Measurements from ENCODE around the gene GLTPD2.

DNA sequence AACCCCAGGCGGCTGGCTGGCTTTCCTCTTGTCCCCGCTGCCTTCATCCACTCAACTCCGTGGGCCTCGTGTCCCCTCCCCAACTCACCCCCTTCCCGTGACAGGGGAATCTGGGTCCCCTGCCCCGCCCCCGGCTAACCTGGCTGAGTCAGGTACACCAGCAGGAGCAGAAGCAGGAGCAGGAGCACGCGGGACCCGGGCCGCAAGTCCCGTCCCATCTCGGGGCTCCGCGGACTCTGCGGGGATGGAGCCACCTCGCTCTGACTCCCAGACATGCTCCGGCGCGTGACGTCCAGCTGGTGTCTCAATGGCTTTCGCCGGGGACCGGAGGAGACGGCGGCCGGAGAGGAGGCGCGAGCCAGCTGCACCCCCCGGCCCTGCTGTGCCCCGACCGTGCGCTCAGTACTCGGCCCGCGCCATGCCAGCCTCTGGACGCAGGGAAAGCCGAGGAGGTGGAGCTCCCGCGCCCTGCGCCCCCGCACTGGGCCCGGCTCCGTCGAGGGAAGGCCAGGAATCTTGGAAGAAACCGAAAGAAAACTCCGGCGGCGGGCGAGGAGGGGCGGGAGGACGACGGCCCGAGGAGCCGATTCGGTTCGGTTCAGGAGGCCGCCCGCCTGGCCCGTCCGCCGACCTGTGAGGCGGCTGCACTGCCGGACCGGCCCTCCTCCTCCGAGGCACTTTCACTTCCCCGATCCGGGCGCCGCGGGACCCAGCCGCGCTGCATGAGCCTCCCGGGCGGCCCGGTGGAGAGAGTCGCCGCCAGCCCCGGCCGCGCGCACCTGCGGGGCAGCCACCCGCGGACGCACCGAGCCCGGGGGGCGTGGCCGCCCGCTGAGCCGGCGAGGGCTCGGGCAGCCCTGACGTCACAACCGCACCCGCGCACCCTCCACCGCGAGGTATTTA is 49.4 kb upstream of the GLTPD2 start, which contains the start of the genes CXCL16 and ZMYND15:
- TF ChIP-seq, protein P1, sequence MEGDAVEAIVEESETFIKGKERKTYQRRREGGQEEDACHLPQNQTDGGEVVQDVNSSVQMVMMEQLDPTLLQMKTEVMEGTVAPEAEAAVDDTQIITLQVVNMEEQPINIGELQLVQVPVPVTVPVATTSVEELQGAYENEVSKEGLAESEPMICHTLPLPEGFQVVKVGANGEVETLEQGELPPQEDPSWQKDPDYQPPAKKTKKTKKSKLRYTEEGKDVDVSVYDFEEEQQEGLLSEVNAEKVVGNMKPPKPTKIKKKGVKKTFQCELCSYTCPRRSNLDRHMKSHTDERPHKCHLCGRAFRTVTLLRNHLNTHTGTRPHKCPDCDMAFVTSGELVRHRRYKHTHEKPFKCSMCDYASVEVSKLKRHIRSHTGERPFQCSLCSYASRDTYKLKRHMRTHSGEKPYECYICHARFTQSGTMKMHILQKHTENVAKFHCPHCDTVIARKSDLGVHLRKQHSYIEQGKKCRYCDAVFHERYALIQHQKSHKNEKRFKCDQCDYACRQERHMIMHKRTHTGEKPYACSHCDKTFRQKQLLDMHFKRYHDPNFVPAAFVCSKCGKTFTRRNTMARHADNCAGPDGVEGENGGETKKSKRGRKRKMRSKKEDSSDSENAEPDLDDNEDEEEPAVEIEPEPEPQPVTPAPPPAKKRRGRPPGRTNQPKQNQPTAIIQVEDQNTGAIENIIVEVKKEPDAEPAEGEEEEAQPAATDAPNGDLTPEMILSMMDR (IDR thresholded peaks at IDR 0.05): no peak
- no peak for TF ChIP-seq EZH2 (IDR thresholded peaks at IDR 0.05; ENCODE audit: borderline replicate concordance, insufficient read depth, low read depth, low read length, poor library complexity, severe bottlenecking)
